ENCODE data around the gene IL36RN. TPM values are rescaled to one million over a fixed set of nuclear protein-coding genes. Genes with fewer than 3 reads are reported as not detected.

The IL36RN gene
- total and polyA plus RNA-seq, 2 of the 13 experiments (the other 11 are each of a cell fraction or from before 2014, with no cell fraction given) = not detected

- no peak overlapping the region for H3K9ac ChIP-seq (ENCODE audit: insufficient read depth, low read depth, low read length)
- no peak overlapping the region for H3K4me2 ChIP-seq (ENCODE audit: low read depth, low read length)
- no peaks in the 10 kb centered on the region for H3K79me2 ChIP-seq (ENCODE audit: insufficient read depth, low read length)
- in situ Hi-C loops (cut with HindIII; ENCODE audit: extremely low pct_ligation_motif_present, low pct_unique_long_range_greater_than_20kb) (no loop called here), intact Hi-C loops (cut with micrococcal nuclease; ENCODE audit: unreplicated experiment) (no loop called here)
- BruUV-seq (replicated peaks) = no TSS peak
- ChIA-PET CTCF (ENCODE audit: low intra/inter-chr PET ratio, low total read pairs) (no interaction called here), POLR2A (no interaction called here)
- no peaks in the 10 kb centered on the region for H3K9me3 ChIP-seq (ENCODE audit: low read length)
- H3K4me3 ChIP-seq (replicated peaks in 1 of 3; ENCODE audit: insufficient read depth in 1 of 3, low read depth in 2 of 3, low read length in 3 of 3) = no peak overlapping the region
- H4K20me1 ChIP-seq (ENCODE audit: insufficient read depth, low read length) = no peaks in the 10 kb centered on the region
- no peaks in the 10 kb centered on the region for H3K4me1 ChIP-seq (ENCODE audit: insufficient read depth, low read length)
- ATAC-seq = no peak
- WGBS (ENCODE audit: low lambda C conversion rate) = 42% methylated on average over 3 of the region's 3 CpGs
- no peak for DNase-seq (ENCODE audit: low spot score)
- no peak for FAIRE-seq
- H3K36me3 ChIP-seq (replicated peaks in 1 of 2; ENCODE audit: control insufficient read depth in 1 of 2, insufficient read depth in 2 of 2, low read length in 2 of 2) = no peaks in the 10 kb centered on the region
- no peak overlapping the region for H2AFZ ChIP-seq (ENCODE audit: low read length)
- TF ChIP-seq IRX3 (CRISPR knock-in tag; IDR thresholded peaks at IDR 0.05; ENCODE audit: borderline replicate concordance, low read depth) (no peak), MAFF (IDR thresholded peaks at IDR 0.05; ENCODE audit: low read depth, low read length) (no peak), ZNF496 (CRISPR knock-in tag; IDR thresholded peaks at IDR 0.05; ENCODE audit: insufficient replicate concordance) (no peak), HIVEP1 (CRISPR knock-in tag; IDR thresholded peaks at IDR 0.05) (no peak)
- peaks cover 0 to 4% of the 10 kb centered on the region in 2 experiments; a peak in 1 of 5 replicates for H3K27me3 ChIP-seq (ENCODE audit: control insufficient read depth in 1 of 2, insufficient read depth in 2 of 2, low read length in 2 of 2)
- H3K27ac ChIP-seq (ENCODE audit: extremely low read length, insufficient read depth, low read length) = no peak overlapping the region
Observed at GRCh38 chr2:113038291-113038690, 20.7 kb upstream of the IL36RN start.

DNA sequence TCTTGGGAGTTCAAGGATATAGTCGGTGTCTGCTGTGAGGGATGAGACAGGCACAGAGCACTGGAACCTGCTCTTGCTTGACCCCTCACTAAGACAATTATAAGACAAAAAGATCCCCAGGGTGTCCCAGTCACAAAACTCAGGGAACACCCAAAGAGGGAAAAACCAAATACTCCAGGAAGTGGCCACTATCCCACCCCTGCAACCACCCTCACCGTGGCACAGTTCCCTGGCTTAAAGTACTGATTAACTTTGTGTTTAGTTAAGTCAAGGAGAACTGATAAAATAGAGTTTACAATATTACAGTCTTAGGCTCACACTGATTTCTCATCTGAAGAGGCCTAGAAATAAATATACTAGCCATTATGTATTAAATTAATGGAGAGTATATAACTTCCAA is 19.8 kb upstream of the IL36RN start:
- no peak overlapping the region for H2AFZ ChIP-seq (ENCODE audit: low read length)
- no peak overlapping the region for H3K4me2 ChIP-seq (ENCODE audit: low read depth, low read length)
- FAIRE-seq (no peak), DNase-seq (ENCODE audit: low spot score) (no peak), ATAC-seq (no peak)
- no TSS peak for BruUV-seq (replicated peaks)
- in situ Hi-C loops (cut with HindIII; ENCODE audit: extremely low pct_ligation_motif_present, low pct_unique_long_range_greater_than_20kb) (no loop called here), intact Hi-C loops (cut with micrococcal nuclease; ENCODE audit: unreplicated experiment) (no loop called here)
- 2% methylated on average over 2 of the region's 2 CpGs for WGBS (ENCODE audit: low lambda C conversion rate)
- H4K20me1 ChIP-seq (ENCODE audit: insufficient read depth, low read length) = no peaks in the 10 kb centered on the region
- no peaks in the 10 kb centered on the region for H3K36me3 ChIP-seq (replicated peaks in 1 of 2; ENCODE audit: control insufficient read depth in 1 of 2, insufficient read depth in 2 of 2, low read length in 2 of 2)
- POLR2A ChIA-PET = no interaction called here
- H3K9me3 ChIP-seq (ENCODE audit: low read length) = no peaks in the 10 kb centered on the region
- H3K27ac ChIP-seq (ENCODE audit: extremely low read length, insufficient read depth, low read length) = no peak overlapping the region
- CTCF ChIA-PET (ENCODE audit: low intra/inter-chr PET ratio, low total read pairs) = no interaction called here
- no peak overlapping the region for H3K9ac ChIP-seq (ENCODE audit: insufficient read depth, low read depth, low read length)
- H3K79me2 ChIP-seq (ENCODE audit: insufficient read depth, low read length) = no peaks in the 10 kb centered on the region
- H3K4me3 ChIP-seq (replicated peaks in 1 of 3; ENCODE audit: insufficient read depth in 1 of 3, low read depth in 2 of 3, low read length in 3 of 3) = no peak overlapping the region
- H3K4me1 ChIP-seq (ENCODE audit: insufficient read depth, low read length) = no peaks in the 10 kb centered on the region
- H3K27me3 ChIP-seq (ENCODE audit: control insufficient read depth in 1 of 2, insufficient read depth in 2 of 2, low read length in 2 of 2) = 0 out of 5 replicates have a peak, but pooled peaks cover 0 to under 1% of the 10 kb centered on the region in 2 experiments
- no peak for TF ChIP-seq ZFP82 (CRISPR knock-in tag; IDR thresholded peaks at IDR 0.05; ENCODE audit: borderline replicate concordance)
- TF ChIP-seq CBX2 (IDR thresholded peaks at IDR 0.05; ENCODE audit: low read depth, low read length) = no peak
- no peak for TF ChIP-seq CBX2 (CRISPR knock-in tag; IDR thresholded peaks at IDR 0.05; ENCODE audit: low read depth)
- TF ChIP-seq, protein P1, sequence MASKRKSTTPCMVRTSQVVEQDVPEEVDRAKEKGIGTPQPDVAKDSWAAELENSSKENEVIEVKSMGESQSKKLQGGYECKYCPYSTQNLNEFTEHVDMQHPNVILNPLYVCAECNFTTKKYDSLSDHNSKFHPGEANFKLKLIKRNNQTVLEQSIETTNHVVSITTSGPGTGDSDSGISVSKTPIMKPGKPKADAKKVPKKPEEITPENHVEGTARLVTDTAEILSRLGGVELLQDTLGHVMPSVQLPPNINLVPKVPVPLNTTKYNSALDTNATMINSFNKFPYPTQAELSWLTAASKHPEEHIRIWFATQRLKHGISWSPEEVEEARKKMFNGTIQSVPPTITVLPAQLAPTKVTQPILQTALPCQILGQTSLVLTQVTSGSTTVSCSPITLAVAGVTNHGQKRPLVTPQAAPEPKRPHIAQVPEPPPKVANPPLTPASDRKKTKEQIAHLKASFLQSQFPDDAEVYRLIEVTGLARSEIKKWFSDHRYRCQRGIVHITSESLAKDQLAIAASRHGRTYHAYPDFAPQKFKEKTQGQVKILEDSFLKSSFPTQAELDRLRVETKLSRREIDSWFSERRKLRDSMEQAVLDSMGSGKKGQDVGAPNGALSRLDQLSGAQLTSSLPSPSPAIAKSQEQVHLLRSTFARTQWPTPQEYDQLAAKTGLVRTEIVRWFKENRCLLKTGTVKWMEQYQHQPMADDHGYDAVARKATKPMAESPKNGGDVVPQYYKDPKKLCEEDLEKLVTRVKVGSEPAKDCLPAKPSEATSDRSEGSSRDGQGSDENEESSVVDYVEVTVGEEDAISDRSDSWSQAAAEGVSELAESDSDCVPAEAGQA (IDR thresholded peaks at IDR 0.05; ENCODE audit: low read depth) = no peak
- TF ChIP-seq, protein P1 (CRISPR knock-in tag; IDR thresholded peaks at IDR 0.05; ENCODE audit: borderline replicate concordance) = no peak
- TF ChIP-seq HNF1B (CRISPR knock-in tag; IDR thresholded peaks at IDR 0.05) = no peak
- TF ChIP-seq ZNF12 (CRISPR knock-in tag; IDR thresholded peaks at IDR 0.05) = no peak
- TF ChIP-seq ZNF20 (CRISPR knock-in tag; IDR thresholded peaks at IDR 0.05) = no peak

Measured in HepG2 (cell line).